ENCODE data around the gene NARS2.
"Not testable (repeated sequence)": the region's sequence is repeated elsewhere in the genome, so short reads cannot be mapped to it uniquely, and the experiment has no call there.

The NARS2 gene

GRCh38 chr11:78474451-78474850 is 100.2 kb downstream of the NARS2 start:
- DNase-seq, result no peak

GRCh38 chr11:78472905-78473304 is 101.8 kb downstream of the NARS2 start:
- no peak for DNase-seq

- no peak for DNase-seq
Observed at GRCh38 chr11:78472382-78472781, 102.3 kb downstream of the NARS2 start.

- DNase-seq, result no peak
Observed at GRCh38 chr11:78470861-78471442, 103.7 kb downstream of the NARS2 start.

GRCh38 chr11:78469896-78470295 is 104.8 kb downstream of the NARS2 start:
- DNase-seq, result no peak

- no peak for DNase-seq
Observed at GRCh38 chr11:78467931-78468330, 106.7 kb downstream of the NARS2 start.

GRCh38 chr11:78467370-78467769 is 107.3 kb downstream of the NARS2 start:
- no peak for DNase-seq

GRCh38 chr11:78465169-78465942 is 109.3 kb downstream of the NARS2 start:
- DNase-seq, result peak; percentile 19 to 56

GRCh38 chr11:78464787-78465168 is 109.9 kb downstream of the NARS2 start:
- not testable (repeated sequence) for DNase-seq

GRCh38 chr11:78460471-78460870 is 114.2 kb downstream of the NARS2 start:
- no peak for DNase-seq

- DNase-seq, result no peak
Observed at GRCh38 chr11:78459738-78460137, 114.9 kb downstream of the NARS2 start.

- DNase-seq, result no peak
Observed at GRCh38 chr11:78457448-78457847, 117.2 kb downstream of the NARS2 start.

GRCh38 chr11:78453140-78453935 is 121.3 kb downstream of the NARS2 start:
- no peak for DNase-seq

- DNase-seq, result no peak
Observed at GRCh38 chr11:78451371-78452150, 123.1 kb downstream of the NARS2 start.

GRCh38 chr11:78450866-78451265 is 123.8 kb downstream of the NARS2 start:
- no peak for DNase-seq

- no peak for DNase-seq
Observed at GRCh38 chr11:78449866-78450265, 124.8 kb downstream of the NARS2 start.

- DNase-seq, result no peak
Observed at GRCh38 chr11:78446210-78446609, 128.5 kb downstream of the NARS2 start.

GRCh38 chr11:78444726-78445125 is 129.9 kb downstream of the NARS2 start:
- no peak for DNase-seq

GRCh38 chr11:78441956-78442355 is 132.7 kb downstream of the NARS2 start:
- DNase-seq, result no peak

- DNase-seq, result no peak
Observed at GRCh38 chr11:78438298-78438975, 136.2 kb downstream of the NARS2 start.

- DNase-seq, result no peak
Observed at GRCh38 chr11:78432956-78433355, 141.7 kb downstream of the NARS2 start.

GRCh38 chr11:78432058-78432515 is 142.6 kb downstream of the NARS2 start:
- DNase-seq, result no peak
